Measurements from ENCODE around the gene TCF7L2.

DNA sequence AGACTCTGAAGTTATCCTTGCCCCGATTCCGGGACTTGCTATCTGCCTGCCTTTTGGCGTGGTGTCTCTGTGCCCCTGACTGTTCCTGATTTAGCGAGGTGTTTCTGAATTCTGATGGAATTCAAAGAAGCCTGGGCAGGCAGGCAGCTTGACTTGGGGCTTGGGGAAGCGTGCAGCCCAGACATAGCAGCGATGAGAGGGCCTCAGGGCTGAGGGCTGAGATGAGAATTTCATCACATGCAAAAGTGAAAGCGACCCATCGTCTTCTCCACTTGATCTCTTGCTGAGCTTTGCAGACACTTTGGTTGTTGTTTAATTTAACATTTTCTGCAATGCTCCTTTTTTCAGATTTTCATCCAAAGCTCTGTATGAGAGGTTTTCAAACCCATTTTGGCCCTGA, 57.8 kb downstream of the TCF7L2 start:
- TF ChIP-seq POLR2A (IDR thresholded peaks at IDR 0.05; ENCODE audit: low read depth, low read length) (no peak), POLR2AphosphoS5 (IDR thresholded peaks at IDR 0.05; ENCODE audit: low read depth, low read length) (no peak), TAF1 (IDR thresholded peaks at IDR 0.05; ENCODE audit: borderline replicate concordance, low read depth, low read length) (no peak)

Data from GM12892 (cell line).